GM12891 (cell line): ENCODE results near the gene SLC22A14.

Experiments
- PAX5 ChIP-seq: IDR thresholded peaks from 2 replicates; pipeline ENCODE4 v1.6.1; 2011; ENCODE audit warnings: low read length, moderate library complexity, mild to moderate bottlenecking; ENCODE audit not compliant: insufficient read depth, severe bottlenecking
- POLR2A ChIP-seq: IDR thresholded peaks from 2 replicates; pipeline ENCODE4 v1.6.1; 2011; ENCODE audit warnings: low read depth, low read length, control low read depth
- POLR2AphosphoS5 ChIP-seq: IDR thresholded peaks from 2 replicates; pipeline ENCODE4 v1.6.1; 2011; ENCODE audit warnings: low read depth, low read length, control low read depth
- SPI1 ChIP-seq: IDR thresholded peaks from 2 replicates; pipeline ENCODE4 v1.6.1; 2011; ENCODE audit warnings: low read depth, low read length, control low read depth
- TAF1 ChIP-seq: IDR thresholded peaks from 2 replicates; pipeline ENCODE4 v1.6.1; 2011; ENCODE audit warnings: low read depth, low read length, control low read depth

GRCh38 chr3:38366082-38366481, 84.0 kb downstream of the SLC22A14 start:
- TF ChIP-seq TAF1 (no peak), POLR2A (no peak), POLR2AphosphoS5 (no peak), SPI1 (no peak), PAX5 (no peak)
